Measurements from ENCODE around the gene NPSR1.

Gene NPSR1

GRCh38 chr7:34841326-34841725 is 183.3 kb downstream of the NPSR1 start:
- DNase-seq (ENCODE audit: low spot score) (no peak), ATAC-seq (ENCODE audit: low read depth) (no peak)
- no peak overlapping the region for H3K4me3 ChIP-seq (ENCODE audit: severe bottlenecking)
- H3K27me3 ChIP-seq (ENCODE audit: insufficient read depth, poor library complexity, severe bottlenecking) = no peaks in the 10 kb centered on the region
- no peak overlapping the region for H3K27ac ChIP-seq (ENCODE audit: poor library complexity, severe bottlenecking)
- H3K4me1 ChIP-seq (ENCODE audit: insufficient read depth, poor library complexity, severe bottlenecking) = no peaks in the 10 kb centered on the region
- no peak for TF ChIP-seq CTCF (IDR thresholded peaks at IDR 0.05; ENCODE audit: poor library complexity, severe bottlenecking)
- H3K36me3 ChIP-seq (ENCODE audit: low read depth) = no peaks in the 10 kb centered on the region
- peaks cover 3% of the 10 kb centered on the region for H3K9me3 ChIP-seq (ENCODE audit: severe bottlenecking)

- H3K27me3 ChIP-seq (ENCODE audit: insufficient read depth, poor library complexity, severe bottlenecking) = no peaks in the 10 kb centered on the region
- peaks cover 3% of the 10 kb centered on the region for H3K9me3 ChIP-seq (ENCODE audit: severe bottlenecking)
- DNase-seq (ENCODE audit: low spot score) (no peak), ATAC-seq (ENCODE audit: low read depth) (no peak)
- no peaks in the 10 kb centered on the region for H3K4me1 ChIP-seq (ENCODE audit: insufficient read depth, poor library complexity, severe bottlenecking)
- TF ChIP-seq CTCF (IDR thresholded peaks at IDR 0.05; ENCODE audit: poor library complexity, severe bottlenecking) = no peak
- H3K27ac ChIP-seq (ENCODE audit: poor library complexity, severe bottlenecking) = no peak overlapping the region
- H3K36me3 ChIP-seq (ENCODE audit: low read depth) = no peaks in the 10 kb centered on the region
- no peak overlapping the region for H3K4me3 ChIP-seq (ENCODE audit: severe bottlenecking)
Observed at GRCh38 chr7:34842782-34843181, 184.8 kb downstream of the NPSR1 start.

DNA sequence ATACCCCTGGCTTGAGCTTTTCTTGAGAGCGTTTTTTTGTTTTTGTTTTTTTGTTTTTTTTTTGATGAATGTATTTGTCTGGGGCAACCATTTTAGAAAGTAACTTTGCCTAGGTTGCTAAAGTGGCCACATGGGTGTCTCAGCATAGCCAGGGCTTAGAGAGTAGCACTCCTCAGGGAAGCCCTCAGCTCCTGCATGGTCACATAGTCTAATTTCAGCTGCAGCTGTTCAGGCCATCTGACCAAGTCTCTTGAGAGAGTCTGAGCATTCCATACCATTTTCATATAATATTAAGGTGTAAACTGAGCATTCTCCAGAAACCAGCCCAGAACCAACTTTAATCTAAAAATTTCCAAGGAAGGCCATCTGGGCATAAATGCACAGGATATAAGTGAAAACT is 186.4 kb downstream of the NPSR1 start:
- H3K4me3 ChIP-seq (ENCODE audit: severe bottlenecking) = no peak overlapping the region
- H3K27ac ChIP-seq (ENCODE audit: poor library complexity, severe bottlenecking) = no peak overlapping the region
- no peaks in the 10 kb centered on the region for H3K27me3 ChIP-seq (ENCODE audit: insufficient read depth, poor library complexity, severe bottlenecking)
- no peaks in the 10 kb centered on the region for H3K9me3 ChIP-seq (ENCODE audit: severe bottlenecking)
- ATAC-seq (ENCODE audit: low read depth) (no peak), DNase-seq (ENCODE audit: low spot score) (no peak)
- TF ChIP-seq CTCF (IDR thresholded peaks at IDR 0.05; ENCODE audit: poor library complexity, severe bottlenecking) = no peak
- H3K36me3 ChIP-seq (ENCODE audit: low read depth) = no peaks in the 10 kb centered on the region
- H3K4me1 ChIP-seq (ENCODE audit: insufficient read depth, poor library complexity, severe bottlenecking) = no peaks in the 10 kb centered on the region

DNA sequence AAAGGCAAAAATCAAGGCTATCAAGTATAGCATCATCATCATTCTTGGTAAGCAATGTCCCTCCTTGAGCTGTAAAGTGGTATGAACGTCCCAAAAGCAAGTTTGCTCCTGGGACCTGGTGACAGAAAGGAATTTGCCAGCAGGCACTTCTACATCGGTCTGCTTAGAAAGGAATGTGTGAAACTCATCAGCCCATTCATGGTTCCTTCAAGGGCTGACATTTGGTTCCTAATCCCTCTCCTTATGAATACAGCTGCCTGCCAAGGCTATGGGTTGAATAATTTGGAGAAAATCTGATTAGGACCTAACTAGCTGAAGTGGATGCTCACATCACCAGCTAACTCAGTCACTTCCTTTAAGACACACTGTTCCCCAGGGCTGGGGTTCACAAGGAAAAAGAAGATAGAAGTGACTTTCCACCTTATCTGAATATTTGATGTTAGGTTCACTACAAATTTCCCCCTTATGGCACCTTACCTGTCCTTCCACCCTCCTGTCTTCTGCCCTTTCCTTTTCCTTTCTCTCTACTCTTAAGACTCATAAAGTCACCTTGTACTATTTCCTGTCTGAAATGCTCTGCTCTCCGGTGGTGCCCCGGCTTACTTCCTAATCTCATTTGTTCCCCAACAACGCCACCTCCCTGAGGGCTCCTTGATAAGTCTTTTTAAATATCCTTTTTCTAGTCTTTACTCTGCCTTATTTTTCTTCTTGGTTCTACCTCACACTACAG is 187.1 kb downstream of the NPSR1 start:
- no peaks in the 10 kb centered on the region for H3K36me3 ChIP-seq (ENCODE audit: low read depth)
- no peak for TF ChIP-seq CTCF (IDR thresholded peaks at IDR 0.05; ENCODE audit: poor library complexity, severe bottlenecking)
- no peak overlapping the region for H3K4me3 ChIP-seq (ENCODE audit: severe bottlenecking)
- H3K4me1 ChIP-seq (ENCODE audit: insufficient read depth, poor library complexity, severe bottlenecking) = no peaks in the 10 kb centered on the region
- H3K27ac ChIP-seq (ENCODE audit: poor library complexity, severe bottlenecking) = no peak overlapping the region
- no peak for DNase-seq (ENCODE audit: low spot score)
- no peak for ATAC-seq (ENCODE audit: low read depth)
- no peaks in the 10 kb centered on the region for H3K9me3 ChIP-seq (ENCODE audit: severe bottlenecking)
- H3K27me3 ChIP-seq (ENCODE audit: insufficient read depth, poor library complexity, severe bottlenecking) = no peaks in the 10 kb centered on the region

- no peak overlapping the region for H3K27ac ChIP-seq (ENCODE audit: poor library complexity, severe bottlenecking)
- TF ChIP-seq CTCF (IDR thresholded peaks at IDR 0.05; ENCODE audit: poor library complexity, severe bottlenecking) = no peak
- H3K9me3 ChIP-seq (ENCODE audit: severe bottlenecking) = no peaks in the 10 kb centered on the region
- H3K4me1 ChIP-seq (ENCODE audit: insufficient read depth, poor library complexity, severe bottlenecking) = no peaks in the 10 kb centered on the region
- DNase-seq (ENCODE audit: low spot score) (no peak), ATAC-seq (ENCODE audit: low read depth) (peak; percentile 54)
- H3K36me3 ChIP-seq (ENCODE audit: low read depth) = no peaks in the 10 kb centered on the region
- no peaks in the 10 kb centered on the region for H3K27me3 ChIP-seq (ENCODE audit: insufficient read depth, poor library complexity, severe bottlenecking)
- no peak overlapping the region for H3K4me3 ChIP-seq (ENCODE audit: severe bottlenecking)
Observed at GRCh38 chr7:34845666-34846361, 187.8 kb downstream of the NPSR1 start.
